A549 treated with CORT108297 at 1 μM for 4 hours (cell line): ENCODE results near the gene AKAIN1. TPM values are rescaled to one million over a fixed set of nuclear protein-coding genes. Genes with fewer than 3 reads are reported as not detected.

Experiments used
- total RNA-seq: library from RNA; stranded (reverse); fragments of 200-300 nt; extraction: Qiagen RNA extraction; gene quantifications from 5 replicates; pipeline ENCODE4 v1.2.3, GENCODE V29; 2022

Gene AKAIN1, protein sequence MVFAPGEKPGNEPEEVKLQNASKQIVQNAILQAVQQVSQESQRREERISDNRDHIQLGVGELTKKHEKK
- total RNA-seq = not detected in 5 replicates

DNA sequence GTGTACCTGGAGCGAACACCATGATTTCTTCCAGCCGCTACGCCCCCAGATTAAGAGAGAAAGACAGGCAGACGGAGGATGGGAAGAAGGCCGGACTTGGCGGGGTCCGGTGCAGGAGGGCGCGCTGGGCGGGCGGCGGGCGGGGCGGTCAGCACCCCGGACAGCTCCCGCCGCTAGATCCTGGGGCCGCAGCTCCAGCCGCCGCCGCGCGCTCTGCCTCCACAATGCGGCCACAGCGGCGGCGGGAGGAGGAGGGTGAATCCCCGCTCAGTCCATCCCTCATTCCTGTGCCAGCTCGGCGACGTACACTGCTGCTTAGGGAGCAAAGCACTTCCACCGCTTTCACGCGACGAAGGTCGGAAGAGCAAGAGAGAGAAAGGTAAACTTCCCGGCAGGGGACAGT, at the start of gene AKAIN1:
Gene AKAIN1 (minus strand): TSS at position 226 of the 403 bp plus-strand sequence. CDS start 204 bp downstream, at position 22.

Other genes with a start within 250 kb of the AKAIN1 start
- gene ZBTB14, start 98.5 kb upstream of the AKAIN1 start, total RNA-seq = 6.3 to 8.3 TPM (median 7.3 TPM) in 5 replicates